HepG2 (cell line): Measurements from ENCODE around the gene ZFP36L2. TPM values are rescaled to one million over a fixed set of nuclear protein-coding genes. Genes with fewer than 3 reads are reported as not detected.
A peak's percentile ranks its signal among the peaks of the same experiment; 100 is the strongest.

Experiments
- ATF4 ChIP-seq, 2 experiments: fragments of 450-650 bp in 1 of 2; sonication (generic) in 1 of 2; formaldehyde crosslinking; IDR thresholded peaks; 2 replicates each; pipeline versions ENCODE4 v1.5.0 to v1.8.0; 2020 to 2022; ENCODE audit warnings: mild to moderate bottlenecking in 1 of 2, missing genetic modification reagents in 1 of 2
- ATF7 ChIP-seq, 2 experiments: fragments of 450-650 bp in 1 of 2; sonication (generic) in 1 of 2; formaldehyde crosslinking in 1 of 2; IDR thresholded peaks; 2 replicates each; pipeline versions ENCODE4 v1.4.0 to v1.6.1; 2016 to 2020; ENCODE audit warnings: antibody characterized with exemption in 1 of 2, mild to moderate bottlenecking in 1 of 2, missing genetic modification reagents in 1 of 2
- CERS6 ChIP-seq: sonication (generic); formaldehyde crosslinking; IDR thresholded peaks from 2 replicates; pipeline ENCODE4 v1.5.0; 2020; ENCODE audit warnings: missing genetic modification reagents
- DMAP1 ChIP-seq: IDR thresholded peaks from 2 replicates; pipeline ENCODE4 v1.6.1; 2016
- E2F1 ChIP-seq: sonication (generic); formaldehyde crosslinking; IDR thresholded peaks from 2 replicates; pipeline ENCODE4 v1.5.0; 2020; ENCODE audit warnings: missing genetic modification reagents
- FUBP1 ChIP-seq: sonication (generic); formaldehyde crosslinking; IDR thresholded peaks from 2 replicates; pipeline ENCODE4 v1.5.1; 2020; ENCODE audit warnings: missing genetic modification reagents, mild to moderate bottlenecking, borderline replicate concordance
- NR2C2 ChIP-seq: sonication (generic); formaldehyde crosslinking; IDR thresholded peaks from 2 replicates; pipeline ENCODE4 v1.4.0; 2020; ENCODE audit warnings: missing genetic modification reagents, mild to moderate bottlenecking, moderate library complexity, borderline replicate concordance
- PAX8 ChIP-seq: sonication (generic); formaldehyde crosslinking; IDR thresholded peaks from 2 replicates; pipeline ENCODE4 v1.8.0; 2022; ENCODE audit warnings: mild to moderate bottlenecking, missing genetic modification reagents, borderline replicate concordance
- SIN3A ChIP-seq: IDR thresholded peaks from 2 replicates; pipeline ENCODE4 v1.6.1; 2011; ENCODE audit warnings: low read depth, mild to moderate bottlenecking, control low read depth, low read length, borderline replicate concordance
- SNAI1 ChIP-seq: sonication (generic); formaldehyde crosslinking; IDR thresholded peaks from 2 replicates; pipeline ENCODE4 v1.5.0; 2020; ENCODE audit warnings: mild to moderate bottlenecking, missing genetic modification reagents, borderline replicate concordance
- SRF ChIP-seq: IDR thresholded peaks from 2 replicates; pipeline ENCODE4 v1.6.1; 2011; ENCODE audit warnings: mild to moderate bottlenecking, low read depth, low read length, moderate library complexity
- TAF1 ChIP-seq: sonication (generic); formaldehyde crosslinking; IDR thresholded peaks from 2 replicates; pipeline ENCODE4 v1.4.0; 2020; ENCODE audit warnings: missing genetic modification reagents
- U2AF1 ChIP-seq: fragments of 200-400 bp; formaldehyde crosslinking; optimal IDR thresholded peaks from 2 replicates; pipeline ENCODE3; 2017; ENCODE audit warnings: mild to moderate bottlenecking, low read depth, low read length
- ZBTB8A ChIP-seq: sonication (generic); formaldehyde crosslinking; IDR thresholded peaks from 2 replicates; pipeline ENCODE4 v1.4.0; 2020; ENCODE audit warnings: mild to moderate bottlenecking, low read depth, missing genetic modification reagents, borderline replicate concordance
- ZNF296 ChIP-seq: sonication (generic); formaldehyde crosslinking; conservative IDR thresholded peaks from 2 replicates; pipeline ENCODE4 v1.5.0; 2020; ENCODE audit warnings: mild to moderate bottlenecking, missing genetic modification reagents
- ZNF484 ChIP-seq: sonication (generic); formaldehyde crosslinking; IDR thresholded peaks from 2 replicates; pipeline ENCODE4 v1.5.1; 2020; ENCODE audit warnings: mild to moderate bottlenecking, low read depth, missing genetic modification reagents, borderline replicate concordance
- ZNF572 ChIP-seq: sonication (generic); formaldehyde crosslinking; IDR thresholded peaks from 2 replicates; pipeline ENCODE4 v1.5.1; 2020; ENCODE audit warnings: mild to moderate bottlenecking, missing genetic modification reagents
- ZNF816 ChIP-seq: sonication (generic); formaldehyde crosslinking; IDR thresholded peaks from 2 replicates; pipeline ENCODE4 v1.8.0; 2022; ENCODE audit warnings: missing genetic modification reagents, mild to moderate bottlenecking, borderline replicate concordance
- polyA plus RNA-seq, 8 experiments: library from polyadenylated mRNA; depleted of rRNA in 3 of 8; stranded (reverse) in 7 of 8; unstranded in 1 of 8; fragments of >200 nt; fragmentation: Illumina TruSeq in 4 of 8; extraction: Trizol in 4 of 8; gene quantifications; 2 replicates each; pipeline versions ENCODE4 v1.2.1 to v1.2.3, GENCODE V29; 2011 to 2016; ENCODE audit warnings: low read depth in 4 of 8, missing spikeins in 1 of 8, mixed read lengths in 1 of 8; ENCODE audit not compliant: insufficient read depth in 1 of 8
- total RNA-seq, 5 experiments: library from RNA; depleted of rRNA; stranded (reverse); fragments of >200 nt; fragmentation: Illumina TruSeq; extraction: Trizol; gene quantifications; 2 replicates each; pipeline ENCODE4 v1.2.3, GENCODE V29; 2016; ENCODE audit warnings: low read depth in 1 of 5

The ZFP36L2 gene
- total and polyA plus RNA-seq, 2 of the 13 experiments (the other 11 are each of a cell fraction or from before 2014, with no cell fraction given), result 11.2 to 21.8 TPM

GRCh38 chr2:43218702-43219382 lies 7.6 kb downstream of the ZFP36L2 start (continued):
- TF ChIP-seq ZNF296 (CRISPR knock-in tag) (no peak), ZBTB8A (CRISPR knock-in tag) (no peak), CERS6 (CRISPR knock-in tag) (no peak), ATF7 (IDR thresholded peaks at IDR 0.05) (no peak), ATF7 (CRISPR knock-in tag; IDR thresholded peaks at IDR 0.05) (no peak), ZNF484 (no peak), SRF (no peak), ZNF816 (CRISPR knock-in tag) (no peak), SIN3A (no peak; the same call in 1 of the 2 replicates), SNAI1 (CRISPR knock-in tag) (no peak), DMAP1 (no peak), TAF1 (no peak), E2F1 (no peak), PAX8 (CRISPR knock-in tag) (no peak), ZNF572 (0 out of 2 replicates have a peak, but pooled peaks have one; percentile 20), NR2C2 (CRISPR knock-in tag) (no peak; the same call in 1 of the 2 replicates), U2AF1 (no peak), ATF4 (CRISPR knock-in tag; IDR thresholded peaks at IDR 0.05) (no peak), FUBP1 (no peak)
